CD14-positive monocyte (primary cell): ENCODE measurements around the gene AP4E1. TPM values are rescaled to one million over a fixed set of nuclear protein-coding genes. Genes with fewer than 3 reads are reported as not detected.

ENCODE experiments used
- DNase-seq, 3 donors: peaks; one replicate each; pipeline ENCODE4 v3.0.0-alpha.2; 2011 to 2022
- H2AFZ ChIP-seq: 2 replicates; pipeline ENCODE4 v1.6.0; 2012; ENCODE audit warnings: mild to moderate bottlenecking, low read depth, low read length, inconsistent platforms; ENCODE audit not compliant: insufficient read depth, poor library complexity, severe bottlenecking
- H3K27ac ChIP-seq, 2 donors: 1 replicate in 1 of 2; 2 replicates in 1 of 2; pipeline ENCODE4 v1.5.1; 2012 to 2013; ENCODE audit warnings: low read length in 2 of 2, control low read depth in 1 of 2, inconsistent platforms in 1 of 2, low read depth in 1 of 2, mild to moderate bottlenecking in 1 of 2
- H3K27me3 ChIP-seq, 2 donors: one replicate each; pipeline versions ENCODE4 v1.6.0 to v1.6.1; 2011 to 2013; ENCODE audit warnings: low read length in 2 of 2; ENCODE audit not compliant: control insufficient read depth in 2 of 2, insufficient read depth in 2 of 2
- H3K36me3 ChIP-seq, 2 donors: replicated peaks in 1 of 2; 1 replicate in 1 of 2; 2 replicates in 1 of 2; pipeline versions ENCODE4 v1.5.1 to v1.6.1; 2012 to 2013; ENCODE audit warnings: low read length in 2 of 2, control low read depth in 1 of 2, inconsistent platforms in 1 of 2, mild to moderate bottlenecking in 1 of 2; ENCODE audit not compliant: insufficient read depth in 2 of 2, control insufficient read depth in 1 of 2
- H3K4me1 ChIP-seq, 2 donors: 1 replicate in 1 of 2; 2 replicates in 1 of 2; pipeline versions ENCODE4 v1.5.1 to v1.6.1; 2012 to 2013; ENCODE audit warnings: low read length in 2 of 2, control low read depth in 1 of 2, inconsistent platforms in 1 of 2, mild to moderate bottlenecking in 1 of 2, moderate library complexity in 1 of 2; ENCODE audit not compliant: insufficient read depth in 2 of 2, control insufficient read depth in 1 of 2
- H3K4me2 ChIP-seq: replicated peaks from 2 replicates; pipeline ENCODE3; 2012; ENCODE audit warnings: low read length, moderate library complexity, mild to moderate bottlenecking; ENCODE audit not compliant: poor library complexity, severe bottlenecking; ENCODE audit errors: extremely low read depth
- H3K4me3 ChIP-seq, 3 experiments: fragments of 200-600 bp in 1 of 3; sonication (generic) in 1 of 3; replicated peaks in 1 of 3; 1 replicate in 2 of 3; 2 replicates in 1 of 3; pipeline ENCODE4 v1.5.1; 2011 to 2013; ENCODE audit warnings: low read length in 3 of 3, mild to moderate bottlenecking in 3 of 3, control low read depth in 2 of 3, low read depth in 2 of 3, inconsistent platforms in 1 of 3, moderate library complexity in 1 of 3
- H3K79me2 ChIP-seq: 2 replicates; pipeline ENCODE4 v1.6.0; 2012; ENCODE audit warnings: mild to moderate bottlenecking, control low read depth, inconsistent platforms, low read length, moderate library complexity; ENCODE audit not compliant: insufficient read depth
- H3K9ac ChIP-seq: 2 replicates; pipeline ENCODE4 v1.6.0; 2017; ENCODE audit warnings: low read length, mild to moderate bottlenecking; ENCODE audit not compliant: insufficient read depth, poor library complexity, severe bottlenecking
- H3K9me3 ChIP-seq, 2 donors: replicated peaks in 1 of 2; 1 replicate in 1 of 2; 2 replicates in 1 of 2; pipeline versions ENCODE4 v1.5.1 to v1.6.1; 2012 to 2013; ENCODE audit warnings: low read length in 2 of 2, control low read depth in 1 of 2; ENCODE audit not compliant: control insufficient read depth in 1 of 2, insufficient read depth in 1 of 2
- H4K20me1 ChIP-seq: 2 replicates; pipeline ENCODE4 v1.6.0; 2012; ENCODE audit warnings: mild to moderate bottlenecking, low read length, control low read depth, moderate library complexity; ENCODE audit not compliant: insufficient read depth
- H3K27ac Mint-ChIP-seq, 7 donors: one replicate each; pipeline ENCODE4 v1.8.0; 2020; ENCODE audit warnings: mild to moderate bottlenecking in 7 of 7, mixed read lengths in 7 of 7, moderate library complexity in 6 of 7, inconsistent platforms in 2 of 7
- H3K27me3 Mint-ChIP-seq, 3 donors: one replicate each; pipeline ENCODE4 v1.8.0; 2021 to 2022; ENCODE audit warnings: low read depth in 3 of 3, mild to moderate bottlenecking in 3 of 3, mixed read lengths in 3 of 3, moderate library complexity in 3 of 3, inconsistent platforms in 1 of 3
- H3K36me3 Mint-ChIP-seq, 2 donors: one replicate each; pipeline ENCODE4 v1.8.0; 2020; ENCODE audit warnings: mixed read lengths in 2 of 2, inconsistent platforms in 1 of 2, mild to moderate bottlenecking in 1 of 2
- H3K4me1 Mint-ChIP-seq: one replicate; pipeline ENCODE4 v1.8.0; 2020; ENCODE audit warnings: mild to moderate bottlenecking, mixed read lengths
- H3K4me3 Mint-ChIP-seq, 2 donors: one replicate each; pipeline ENCODE4 v1.8.0; 2020; ENCODE audit warnings: mild to moderate bottlenecking in 2 of 2, mixed read lengths in 2 of 2, moderate library complexity in 1 of 2
- H3K9me3 Mint-ChIP-seq, 7 donors: one replicate each; pipeline ENCODE4 v1.8.0; 2020 to 2022; ENCODE audit warnings: mixed read lengths in 7 of 7, mild to moderate bottlenecking in 6 of 7, moderate library complexity in 6 of 7, inconsistent platforms in 2 of 7
- CTCF ChIP-seq: fragments of 200-600 bp; IDR thresholded peaks from one replicate; pipeline ENCODE4 v1.8.0; 2022; ENCODE audit warnings: antibody characterized with exemption, mild to moderate bottlenecking
- WGBS: methylation state at CpG from one replicate; pipeline ENCODE4 v1.1.5; 2013; ENCODE audit warnings: missing lambda C conversion rate; ENCODE audit not compliant: insufficient coverage; 5-methylcytosine and 5-hydroxymethylcytosine counted together
- intact Hi-C, 2 donors: fragments of 100-400 bp; cut with micrococcal nuclease; formaldehyde crosslinking; loops; one replicate each; pipeline versions ENCODE4 v1.15.0 to v1.15.1; 2023
- polyA plus RNA-seq, 3 donors: library from polyadenylated mRNA; depleted of rRNA in 1 of 3; unstranded in 2 of 3; stranded (reverse) in 1 of 3; fragments of 300-500 nt in 2 of 3; fragments of >200 nt in 1 of 3; fragmentation: Illumina TruSeq in 2 of 3; gene quantifications; 1 replicate in 2 of 3; 2 replicates in 1 of 3; pipeline ENCODE4 v1.2.3, GENCODE V29; 2012 to 2021

Gene AP4E1
- polyA plus RNA-seq, 3 donors, result 4.1 to 7.7 (median 5.3) TPM

- no CpG with 5 or more reads among the region's 4 CpGs for WGBS
- H3K36me3 ChIP-seq, result peaks cover 42 to 90% of the 10 kb centered on the region in 2 donors
- intact Hi-C loops, result no loop called here
Measured at GRCh38 chr15:50973605-50974004, 65.1 kb downstream of the AP4E1 start.

GRCh38 chr15:50977162-50977561, 68.7 kb downstream of the AP4E1 start:
- peaks cover 33 to 90% of the 10 kb centered on the region in 2 donors for H3K36me3 ChIP-seq
- H2AFZ ChIP-seq, result no peak overlapping the region
- H3K79me2 ChIP-seq, result no peaks in the 10 kb centered on the region
- peaks cover 63 to 78% of the 10 kb centered on the region in 2 donors for H3K36me3 Mint-ChIP-seq
- no peak overlapping the region for H3K4me3 Mint-ChIP-seq
- WGBS, result no CpG with 5 or more reads among the region's 2 CpGs
- no peak overlapping the region for H3K4me3 ChIP-seq
- H3K9ac ChIP-seq, result no peak overlapping the region
- no peak for TF ChIP-seq CTCF
- no peaks in the 10 kb centered on the region for H4K20me1 ChIP-seq
- no peak overlapping the region for H3K27ac ChIP-seq
- no peak overlapping the region for H3K27ac Mint-ChIP-seq
- H3K4me1 ChIP-seq, result no peaks in the 10 kb centered on the region
- no peak for DNase-seq
- no peak overlapping the region for H3K4me2 ChIP-seq
- intact Hi-C loops, result no loop called here
- H3K4me1 Mint-ChIP-seq, result no peaks in the 10 kb centered on the region
- no peaks in the 10 kb centered on the region for H3K27me3 ChIP-seq
- no peaks in the 10 kb centered on the region for H3K27me3 Mint-ChIP-seq
- peaks cover 14 to 16% of the 10 kb centered on the region in 2 donors for H3K9me3 ChIP-seq
- peaks cover 1 to 30% (median 13%) of the 10 kb centered on the region in 7 donors for H3K9me3 Mint-ChIP-seq

More at GRCh38 chr15:50973605-50974004, 65.1 kb downstream of the AP4E1 start:
- no peak overlapping the region for H3K4me3 ChIP-seq
- H3K27ac ChIP-seq, result no peak overlapping the region
- H3K79me2 ChIP-seq, result no peaks in the 10 kb centered on the region
- Mint-ChIP-seq H3K36me3 (peaks cover 65 to 79% of the 10 kb centered on the region in 2 donors), H3K9me3 (peaks cover 29 to 51% (median 34%) of the 10 kb centered on the region in 7 donors), H3K4me3 (no peak overlapping the region), H3K27me3 (no peaks in the 10 kb centered on the region), H3K4me1 (no peaks in the 10 kb centered on the region), H3K27ac (no peak overlapping the region)
- TF ChIP-seq CTCF, result no peak
- no peak overlapping the region for H2AFZ ChIP-seq
- H3K27me3 ChIP-seq, result no peaks in the 10 kb centered on the region
- no peak for DNase-seq
- no peaks in the 10 kb centered on the region for H3K4me1 ChIP-seq
- no peak overlapping the region for H3K4me2 ChIP-seq
- H3K9me3 ChIP-seq, result peaks cover 17 to 45% of the 10 kb centered on the region in 2 donors
- H4K20me1 ChIP-seq, result no peaks in the 10 kb centered on the region
- no peak overlapping the region for H3K9ac ChIP-seq
